Body of pancreas (tissue), 4 donors: ENCODE measurements around the gene STK11IP. TPM values are rescaled to one million over a fixed set of nuclear protein-coding genes. Genes with fewer than 3 reads are reported as not detected.

ENCODE experiments used
- ATAC-seq: fragments of 150-250 bp; one replicate; pipeline ENCODE4 v1.9.1; 2016
- DNase-seq, 4 donors: peaks; one replicate each; pipeline ENCODE4 v3.0.0-alpha.2; 2019
- H3K27ac ChIP-seq, 4 donors: fragments of 200-600 bp; sonication (generic); 1 replicate in 3 of 4; 2 replicates in 1 of 4; pipeline versions ENCODE4 v1.5.1 to v1.6.1; 2016 to 2019; ENCODE audit warnings: mild to moderate bottlenecking in 1 of 4, mixed read lengths in 1 of 4, moderate library complexity in 1 of 4
- H3K27me3 ChIP-seq, 2 donors: fragments of 200-600 bp; sonication (generic); one replicate each; pipeline ENCODE4 v1.6.0; 2016; ENCODE audit warnings: mild to moderate bottlenecking in 1 of 2
- H3K36me3 ChIP-seq, 2 donors: fragments of 200-600 bp; sonication (generic); replicated peaks in 1 of 2; 2 replicates each; pipeline ENCODE4 v1.5.1; 2016; ENCODE audit warnings: low read depth in 2 of 2; ENCODE audit not compliant: insufficient read depth in 1 of 2
- H3K4me1 ChIP-seq: fragments of 200-600 bp; sonication (generic); one replicate; pipeline ENCODE4 v1.6.0; 2016
- H3K4me3 ChIP-seq, 2 donors: fragments of 200-600 bp; sonication (generic); 1 replicate in 1 of 2; 2 replicates in 1 of 2; pipeline ENCODE4 v1.5.1; 2016 to 2019
- H3K9me3 ChIP-seq, 3 donors: fragments of 200-600 bp; sonication (generic); 1 replicate in 2 of 3; 2 replicates in 1 of 3; pipeline ENCODE4 v1.5.1; 2016
- POLR2A ChIP-seq, 3 donors: fragments of 450-650 bp; IDR thresholded peaks; one replicate each; pipeline ENCODE4 v1.6.1; 2016; ENCODE audit warnings: antibody characterized with exemption in 3 of 3, mild to moderate bottlenecking in 2 of 3
- WGBS, 2 donors: methylation state at CpG; one replicate each; pipeline ENCODE4 v1.1.5; 2017; 5-methylcytosine and 5-hydroxymethylcytosine counted together
- intact Hi-C: fragments of 100-400 bp; cut with DNase I; formaldehyde crosslinking; loops from one replicate; pipeline ENCODE4 v1.15.1; 2023
- total RNA-seq, 2 donors: library from RNA; depleted of rRNA; stranded (reverse); fragments of >200 nt; gene quantifications; one replicate each; pipeline ENCODE4 v1.1.0, GENCODE V29; 2016
- TF ChIP-seq, protein P1 (sequence below), 7 experiments: fragments of 450-650 bp in 4 of 7; fragments of 200-600 bp in 3 of 7; sonication (generic) in 3 of 7; IDR thresholded peaks; one replicate each; pipeline ENCODE4 v1.5.1; 2016 to 2019; ENCODE audit warnings: antibody characterized with exemption in 7 of 7

STK11IP gene
- total RNA-seq, 2 donors from 2014 or later, result 9.6 to 18.1 TPM

- intact Hi-C loops, result no loop called here
- DNase-seq (no peak), ATAC-seq (no peak)
- H3K4me3 ChIP-seq, result no peak overlapping the region
- H3K27me3 ChIP-seq, result no peaks in the 10 kb centered on the region
- 50 to 70% methylated on average over 4 to 7 of the region's 7 CpGs for WGBS, 2 donors
- TF ChIP-seq, protein P1, sequence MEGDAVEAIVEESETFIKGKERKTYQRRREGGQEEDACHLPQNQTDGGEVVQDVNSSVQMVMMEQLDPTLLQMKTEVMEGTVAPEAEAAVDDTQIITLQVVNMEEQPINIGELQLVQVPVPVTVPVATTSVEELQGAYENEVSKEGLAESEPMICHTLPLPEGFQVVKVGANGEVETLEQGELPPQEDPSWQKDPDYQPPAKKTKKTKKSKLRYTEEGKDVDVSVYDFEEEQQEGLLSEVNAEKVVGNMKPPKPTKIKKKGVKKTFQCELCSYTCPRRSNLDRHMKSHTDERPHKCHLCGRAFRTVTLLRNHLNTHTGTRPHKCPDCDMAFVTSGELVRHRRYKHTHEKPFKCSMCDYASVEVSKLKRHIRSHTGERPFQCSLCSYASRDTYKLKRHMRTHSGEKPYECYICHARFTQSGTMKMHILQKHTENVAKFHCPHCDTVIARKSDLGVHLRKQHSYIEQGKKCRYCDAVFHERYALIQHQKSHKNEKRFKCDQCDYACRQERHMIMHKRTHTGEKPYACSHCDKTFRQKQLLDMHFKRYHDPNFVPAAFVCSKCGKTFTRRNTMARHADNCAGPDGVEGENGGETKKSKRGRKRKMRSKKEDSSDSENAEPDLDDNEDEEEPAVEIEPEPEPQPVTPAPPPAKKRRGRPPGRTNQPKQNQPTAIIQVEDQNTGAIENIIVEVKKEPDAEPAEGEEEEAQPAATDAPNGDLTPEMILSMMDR (IDR thresholded peaks at IDR 0.05), result no peak
- peaks cover 5% of the 10 kb centered on the region for H3K4me1 ChIP-seq
- no peaks in the 10 kb centered on the region for H3K36me3 ChIP-seq
- H3K27ac ChIP-seq, result no peak overlapping the region
- no peaks in the 10 kb centered on the region for H3K9me3 ChIP-seq
Observed at GRCh38 chr2:219643084-219643473, 45.4 kb downstream of the STK11IP start.

DNA sequence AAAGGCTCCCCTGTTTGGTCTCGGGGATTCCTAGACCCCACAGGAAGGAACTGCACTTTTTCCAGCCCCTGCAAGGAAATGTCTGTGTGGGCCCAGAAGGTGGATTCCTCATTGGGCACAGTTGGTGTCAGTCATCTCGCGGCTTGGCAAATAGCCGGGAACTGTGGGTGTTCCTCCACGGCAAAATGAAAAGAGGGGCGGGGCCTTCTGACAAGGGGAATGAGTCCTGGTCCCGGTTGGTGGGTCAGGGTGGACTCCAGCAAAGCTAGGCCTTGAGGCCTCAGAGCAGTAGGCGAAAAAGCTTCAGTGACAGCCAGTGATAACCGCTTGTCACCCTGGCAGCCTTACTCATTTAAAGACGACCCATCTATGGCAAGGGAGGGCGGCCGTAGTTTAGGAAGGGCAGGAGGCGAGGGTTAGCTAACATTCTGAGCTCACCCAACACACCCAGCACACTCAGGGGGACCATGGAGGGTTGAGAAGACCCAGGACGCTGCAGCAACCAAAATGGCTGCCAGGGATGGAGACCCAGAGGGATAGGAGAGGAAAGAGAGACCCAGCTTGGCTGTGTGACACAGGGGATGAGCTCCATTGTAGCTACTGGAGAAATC is 46.2 kb downstream of the STK11IP start:
- TF ChIP-seq, protein P1 (IDR thresholded peaks at IDR 0.05), result no peak
- TF ChIP-seq POLR2A (IDR thresholded peaks at IDR 0.05), result no peak
- DNase-seq (no peak), ATAC-seq (no peak)
- H3K9me3 ChIP-seq, result no peaks in the 10 kb centered on the region
- H3K36me3 ChIP-seq, result no peaks in the 10 kb centered on the region
- H3K4me1 ChIP-seq, result peaks cover 5% of the 10 kb centered on the region
- H3K27me3 ChIP-seq, result no peaks in the 10 kb centered on the region
- no peak overlapping the region for H3K4me3 ChIP-seq
- WGBS, 2 donors, result 64 to 85% methylated on average over 9 to 14 of the region's 14 CpGs
- intact Hi-C loops, result no loop called here
- no peak overlapping the region for H3K27ac ChIP-seq

- TF ChIP-seq POLR2A (IDR thresholded peaks at IDR 0.05), result no peak
- TF ChIP-seq, protein P1 (IDR thresholded peaks at IDR 0.05), result no peak
- Histone ChIP-seq H3K4me1 (peaks cover 5% of the 10 kb centered on the region), H3K36me3 (no peaks in the 10 kb centered on the region), H3K27me3 (no peaks in the 10 kb centered on the region), H3K9me3 (no peaks in the 10 kb centered on the region), H3K4me3 (no peak overlapping the region), H3K27ac (no peak overlapping the region)
- DNase-seq (no peak), ATAC-seq (no peak)
- intact Hi-C loops, result no loop called here
- WGBS, 2 donors, result 43 to 64% methylated on average over 8 to 17 of the region's 17 CpGs
Observed at GRCh38 chr2:219644801-219645480, 47.3 kb downstream of the STK11IP start.

DNA sequence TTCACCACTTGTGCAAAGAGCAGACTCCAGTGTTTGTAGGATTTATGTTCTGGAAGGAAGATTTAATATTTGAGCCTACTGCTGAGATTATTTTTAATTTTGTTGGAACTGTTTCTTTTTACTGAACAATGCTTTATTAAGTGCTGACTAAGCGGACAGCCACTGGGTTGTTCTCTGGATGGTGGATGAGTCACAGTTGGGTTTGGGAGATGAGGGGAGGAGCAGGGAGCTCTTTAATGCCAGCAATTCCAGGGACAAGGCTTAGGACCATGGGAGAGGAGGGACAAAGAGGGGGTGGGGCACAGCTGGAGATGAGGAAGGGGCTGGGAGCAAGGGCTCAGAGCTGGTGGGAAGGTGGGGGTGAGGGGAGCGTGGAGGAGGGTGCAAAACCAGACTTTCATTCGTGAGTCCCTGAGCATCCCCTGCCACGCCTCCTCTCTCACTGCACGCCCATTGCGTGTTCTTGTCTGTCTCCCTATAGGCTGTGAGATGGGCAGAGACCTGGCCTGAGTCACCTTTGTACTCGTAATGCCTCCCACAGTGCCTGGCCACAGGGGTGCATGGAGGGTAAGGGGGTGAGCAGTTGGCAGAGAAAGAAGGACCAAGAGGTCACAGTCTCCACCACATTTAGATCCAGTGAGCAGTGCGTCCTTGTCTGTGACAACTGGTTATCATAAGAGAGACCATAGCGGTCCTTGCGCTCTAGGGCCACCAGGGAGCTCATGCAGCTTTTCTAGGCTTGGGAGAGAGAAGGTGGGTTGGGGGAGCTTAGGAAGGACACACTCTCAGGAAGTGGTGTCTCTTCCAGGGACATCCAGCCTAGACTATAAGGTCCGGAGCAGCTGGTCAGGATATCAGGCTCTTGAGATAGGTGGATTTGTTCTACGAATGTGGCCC is 48.2 kb downstream of the STK11IP start:
- DNase-seq (no peak), ATAC-seq (no peak)
- Histone ChIP-seq H3K36me3 (no peaks in the 10 kb centered on the region), H3K9me3 (no peaks in the 10 kb centered on the region), H3K4me3 (no peak overlapping the region), H3K27ac (no peak overlapping the region), H3K27me3 (no peaks in the 10 kb centered on the region), H3K4me1 (peaks cover 5% of the 10 kb centered on the region)
- TF ChIP-seq, protein P1 (IDR thresholded peaks at IDR 0.05), result no peak
- no peak for TF ChIP-seq POLR2A (IDR thresholded peaks at IDR 0.05)
- 77 to 78% methylated on average over 12 of the region's 12 CpGs for WGBS, 2 donors
- intact Hi-C loops, result no loop called here
